GM21390 (cell line): ENCODE results near the gene CST8.
"Not testable (repeated sequence)": the region's sequence is repeated elsewhere in the genome, so short reads cannot be mapped to it uniquely, and the experiment has no call there.

Experiments used
- ATAC-seq: cut with Tn5 transposase; IDR thresholded peaks from one replicate; pipeline ENCODE4 v1.9.1; 2021; ENCODE audit not compliant: unreplicated experiment

CST8 gene

DNA sequence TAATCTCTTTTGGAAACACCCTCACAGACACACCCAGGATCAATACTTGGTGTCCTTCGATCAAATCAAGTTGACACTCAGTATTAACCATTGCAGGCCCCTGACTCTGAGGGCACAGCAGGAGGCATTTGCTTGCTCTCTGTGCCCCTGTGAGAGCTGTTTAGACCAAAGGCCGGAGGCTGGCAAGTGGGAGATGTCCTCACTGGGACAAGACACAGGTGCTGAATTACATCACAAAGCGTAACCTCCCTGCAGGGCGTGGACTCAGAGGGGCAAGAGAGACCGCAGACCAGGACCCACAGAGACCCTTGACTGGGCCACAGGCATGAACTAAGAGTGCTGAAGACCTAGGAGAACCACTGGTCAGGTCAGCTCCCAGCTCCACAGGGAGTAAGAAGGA is at the start of gene CST8:
TSS of gene CST8 (plus strand) at position 301 of the 400 bp plus-strand sequence. CDS start 551 bp downstream, outside the sequence.
- ATAC-seq: no peak

DNA sequence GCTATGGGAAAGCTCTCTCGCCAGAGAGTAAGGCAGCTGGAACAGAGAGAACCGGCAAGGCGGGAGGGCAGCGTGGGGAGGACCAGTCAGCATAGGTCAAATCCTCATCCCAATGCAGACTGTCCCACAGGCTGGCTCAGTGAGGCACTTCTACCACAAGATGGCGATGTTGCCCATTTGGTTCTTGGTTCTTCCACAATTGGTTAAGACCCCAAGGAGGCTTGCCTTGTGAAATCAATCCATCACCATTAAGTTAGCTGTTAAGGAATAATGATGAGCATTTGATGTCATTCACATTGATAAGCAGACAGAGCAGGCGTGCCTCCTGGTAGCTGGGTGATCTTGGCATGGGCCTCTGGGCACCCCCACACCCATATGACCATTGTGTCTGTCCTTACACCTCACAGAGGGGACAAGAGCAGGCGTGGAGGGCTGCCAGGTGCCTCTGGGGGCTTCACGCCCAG is 49.0 kb upstream of the CST8 start:
- ATAC-seq: no peak

DNA sequence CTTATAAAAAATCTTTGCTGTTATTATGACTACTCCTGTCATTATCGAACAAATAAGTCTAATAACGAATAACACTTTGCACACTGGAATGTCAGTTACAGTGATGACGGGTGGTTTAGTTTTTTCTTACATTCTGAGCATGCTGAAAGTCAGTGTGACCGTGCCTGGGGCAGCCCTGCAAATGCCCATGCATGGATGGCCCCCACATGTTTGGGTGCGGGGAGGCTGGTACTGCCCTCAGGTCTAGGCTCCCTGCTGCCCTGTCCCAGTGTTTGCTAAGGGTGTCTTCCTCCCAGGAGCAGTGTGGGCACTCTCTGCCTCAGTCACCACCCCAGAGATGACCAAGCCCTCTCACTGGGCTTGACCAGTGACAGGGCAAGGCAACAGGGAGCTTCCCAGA is 48.5 kb upstream of the CST8 start:
- no peak for ATAC-seq

GRCh38 chr20:23444859-23445258 is 46.1 kb upstream of the CST8 start:
- ATAC-seq: no peak

DNA sequence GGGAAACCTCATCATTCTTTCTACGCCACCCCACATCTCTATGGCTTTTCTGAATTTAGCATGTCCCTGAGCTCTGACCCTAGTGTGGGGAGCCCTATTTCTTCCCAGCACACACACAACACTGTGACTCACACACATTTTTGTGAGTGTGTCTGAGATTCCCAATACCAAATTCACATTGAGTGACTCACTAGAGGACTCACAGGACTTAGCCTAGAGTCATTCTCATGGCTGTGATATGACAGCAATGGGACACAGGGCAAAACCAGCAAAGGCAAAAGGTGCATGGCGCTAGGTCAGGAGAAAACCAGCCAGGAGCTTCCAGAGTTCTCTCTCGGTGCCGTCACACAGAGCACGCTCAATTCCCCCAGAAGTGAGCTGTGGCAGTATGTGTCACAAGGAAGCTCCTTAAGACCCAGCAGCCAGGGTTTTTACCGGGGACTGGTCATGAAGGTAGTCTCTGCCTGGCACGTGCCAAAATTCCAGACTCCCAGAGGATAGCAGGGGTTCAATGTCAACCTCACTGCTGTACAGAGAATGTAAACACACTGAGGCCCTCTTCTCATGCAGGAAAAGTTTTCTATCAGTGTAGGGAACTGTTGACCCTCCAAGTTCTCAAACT is 45.2 kb upstream of the CST8 start:
- ATAC-seq: no peak

DNA sequence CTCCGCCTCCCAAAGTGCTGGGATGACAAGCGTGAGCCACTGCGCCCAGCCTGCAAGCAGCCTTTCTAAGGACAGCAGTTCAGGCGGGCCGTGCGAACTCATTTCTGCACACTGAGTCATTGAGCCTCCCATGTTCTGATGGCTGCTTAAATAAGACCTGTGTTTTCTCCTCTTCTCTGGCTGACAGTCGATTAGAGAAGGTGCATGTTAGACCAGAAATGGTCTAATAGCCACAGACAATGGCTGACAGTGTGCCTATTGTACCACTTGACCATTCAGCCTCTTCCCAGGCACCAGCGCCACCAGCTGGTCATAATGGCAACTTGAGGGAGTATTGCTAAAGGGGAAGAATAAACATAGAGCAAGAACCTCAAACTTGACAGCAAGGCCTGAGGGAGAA is 44.4 kb upstream of the CST8 start:
- no peak for ATAC-seq

DNA sequence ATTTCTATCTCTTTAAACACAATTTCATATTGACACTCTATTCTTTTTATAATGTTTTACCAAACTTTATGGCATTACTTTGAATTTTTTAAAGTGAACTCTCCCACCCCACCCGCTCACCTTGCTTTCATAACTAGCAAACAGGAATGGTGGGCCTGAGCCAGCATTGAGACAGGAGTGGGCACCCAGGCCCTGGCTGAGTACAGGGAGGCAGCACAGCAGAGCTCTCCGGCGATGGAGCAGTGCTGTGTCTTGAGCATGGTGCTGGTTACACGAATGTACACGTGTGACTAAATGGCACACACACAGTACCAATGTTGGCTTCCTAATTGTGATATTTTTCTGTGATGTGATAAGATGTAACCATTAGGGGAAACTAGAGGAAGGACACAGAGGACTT is 42.8 kb upstream of the CST8 start:
- ATAC-seq: no peak

DNA sequence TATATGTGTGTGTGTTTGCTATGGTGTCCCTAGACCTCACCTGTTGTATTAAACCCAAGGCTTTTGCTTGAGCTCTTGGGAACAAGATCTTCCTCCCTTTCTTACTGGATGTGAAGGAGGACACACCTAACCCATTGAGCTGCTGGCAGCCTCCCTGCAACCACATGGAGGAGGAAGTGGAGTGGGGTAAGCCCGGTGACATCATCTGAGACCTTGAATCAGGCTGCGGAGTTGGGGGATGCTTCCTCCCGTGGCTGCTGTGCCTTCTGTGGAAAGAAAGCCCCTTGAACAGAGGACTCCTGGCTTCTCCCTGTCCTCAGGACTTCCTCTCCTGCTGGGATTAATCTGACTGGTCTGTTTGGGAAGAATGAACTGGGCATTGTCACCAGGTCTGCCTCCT is 41.5 kb upstream of the CST8 start:
- ATAC-seq: no peak

GRCh38 chr20:23450877-23451276 is 40.0 kb upstream of the CST8 start:
- ATAC-seq: no peak

DNA sequence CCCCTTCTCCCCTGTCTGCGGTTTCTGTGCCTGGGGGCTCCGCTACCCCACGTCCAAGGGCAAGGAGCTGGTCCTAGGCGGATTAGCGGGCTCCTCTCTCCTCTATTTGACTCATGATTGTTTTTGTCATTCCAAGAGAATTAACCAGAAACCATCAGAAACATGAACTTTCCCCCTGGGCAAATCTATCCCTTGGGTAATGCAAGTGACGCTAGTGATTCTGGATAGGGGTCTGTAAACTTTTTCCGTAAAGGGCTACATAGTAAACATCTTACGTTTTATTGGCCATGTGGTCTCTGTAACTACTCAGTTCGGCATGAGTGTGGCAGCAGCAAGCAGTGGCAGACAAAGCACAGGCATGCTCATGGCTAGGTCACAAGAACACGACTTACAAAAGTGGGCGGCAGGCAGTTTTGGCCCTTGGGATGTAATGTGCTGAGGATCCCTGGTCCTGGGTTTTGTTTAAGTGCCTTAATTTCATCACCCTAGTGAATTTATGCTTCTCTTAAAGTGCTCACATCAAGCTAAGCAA is 38.9 kb upstream of the CST8 start:
- ATAC-seq: no peak

DNA sequence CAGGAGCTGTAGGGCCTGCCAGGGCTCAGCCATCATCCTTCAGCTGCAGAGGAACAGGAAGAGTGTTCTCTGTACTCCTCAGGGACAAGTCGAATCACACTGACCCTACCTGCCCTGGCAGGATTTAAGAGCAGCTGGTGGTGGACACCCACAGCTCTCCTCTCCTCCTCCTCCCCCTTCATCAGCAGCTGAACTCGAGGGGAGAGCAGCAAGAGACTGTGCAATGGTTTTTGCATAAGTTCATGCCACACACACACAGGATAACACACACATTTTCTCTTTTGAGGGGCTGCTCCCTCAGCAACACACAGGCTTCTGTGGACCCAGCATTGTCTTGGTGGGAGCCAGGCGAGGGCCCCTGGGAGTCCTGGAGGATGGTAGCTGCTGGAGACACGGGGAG is 38.1 kb upstream of the CST8 start, which contains the start of gene CST11:
TSS of gene CST11 (minus strand) at position 101 of the 400 bp plus-strand sequence. CDS start at position 36, 65 bp downstream.
- ATAC-seq: no peak

DNA sequence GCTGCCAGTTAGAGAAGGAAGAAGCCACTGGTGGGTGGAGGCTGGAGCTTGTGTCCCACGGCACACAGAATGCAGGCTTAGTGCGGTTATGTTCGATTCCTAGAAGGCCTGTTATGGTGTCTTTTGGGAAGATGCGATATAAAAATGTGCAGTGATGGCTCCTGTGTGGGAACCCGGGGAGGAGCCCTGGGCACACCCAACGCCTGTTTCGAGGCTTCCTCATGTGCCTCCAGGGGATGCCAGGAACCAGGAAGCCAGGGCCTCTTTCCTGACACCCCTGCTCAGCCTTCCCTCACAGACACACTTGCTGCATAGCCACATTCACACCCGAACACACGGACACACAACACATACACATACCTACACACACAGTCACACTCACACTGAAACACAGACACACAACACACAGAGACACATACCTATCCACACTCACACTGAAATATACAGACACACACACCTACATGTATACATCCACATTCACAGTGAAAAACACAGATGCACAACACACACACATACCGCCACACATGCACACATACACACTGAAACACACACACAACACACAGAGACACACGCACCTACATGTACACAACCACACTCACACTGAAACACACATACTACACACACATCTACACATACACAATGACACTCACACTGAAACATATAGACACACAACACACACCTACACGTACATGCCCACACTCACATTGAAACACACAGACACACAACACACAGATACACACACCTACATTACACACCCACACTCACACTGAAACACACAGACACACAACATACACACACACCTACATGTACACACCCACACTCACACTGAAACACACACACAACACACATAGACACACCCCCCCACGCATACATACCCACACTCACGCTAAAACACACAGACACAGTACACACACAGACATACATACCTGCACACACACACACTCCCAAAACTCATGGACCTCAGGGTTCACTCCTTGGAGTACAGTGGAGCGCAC is 37.1 kb upstream of the CST8 start:
- ATAC-seq: no peak

- ATAC-seq: no peak
These were observed 36.1 kb upstream of the CST8 start for GRCh38 chr20:23454816-23455215.

DNA sequence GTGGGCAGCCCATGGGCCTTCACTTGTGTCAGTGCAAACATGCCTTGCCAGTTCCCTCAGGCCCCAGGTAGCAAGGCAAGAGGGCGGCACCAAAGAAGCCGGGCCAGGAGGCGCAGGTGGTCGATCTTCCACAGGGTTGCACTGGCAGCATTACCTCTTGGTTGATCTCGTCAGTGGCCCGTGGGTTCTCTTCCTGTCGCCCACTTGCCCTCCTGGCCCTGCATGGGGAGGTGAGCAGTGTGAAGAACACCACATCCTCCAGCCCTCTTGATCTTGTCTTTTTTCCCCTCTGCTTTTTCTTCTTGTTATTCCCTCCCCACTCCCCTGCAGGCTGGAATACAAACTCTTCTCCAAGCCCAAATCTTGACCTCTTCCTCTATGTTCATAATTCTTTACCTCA is 35.3 kb upstream of the CST8 start:
- ATAC-seq: no peak

DNA sequence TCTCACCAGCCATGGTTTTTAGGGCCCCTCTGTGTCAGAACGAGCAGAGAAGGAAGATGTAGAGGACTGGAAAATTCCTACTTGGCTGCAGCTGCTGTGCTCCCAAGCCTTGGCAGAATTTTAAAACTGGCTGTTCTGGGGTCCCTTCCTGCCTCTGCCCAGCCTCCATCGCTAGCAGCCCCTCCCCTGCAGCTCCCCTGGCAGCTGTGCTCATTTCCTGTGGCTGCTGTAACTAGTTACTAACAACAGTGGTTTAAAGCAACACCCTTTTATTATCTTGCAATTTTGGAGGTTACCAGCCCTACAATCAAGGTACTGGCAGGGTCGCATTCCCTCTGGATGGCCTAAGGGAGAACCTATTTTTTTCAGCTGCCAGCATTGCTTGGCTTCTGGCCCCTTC is 34.5 kb upstream of the CST8 start:
- ATAC-seq: no peak

GRCh38 chr20:23456873-23457272 is 34.0 kb upstream of the CST8 start:
- ATAC-seq: no peak

GRCh38 chr20:23459461-23460150 is 31.3 kb upstream of the CST8 start:
- ATAC-seq: no peak

DNA sequence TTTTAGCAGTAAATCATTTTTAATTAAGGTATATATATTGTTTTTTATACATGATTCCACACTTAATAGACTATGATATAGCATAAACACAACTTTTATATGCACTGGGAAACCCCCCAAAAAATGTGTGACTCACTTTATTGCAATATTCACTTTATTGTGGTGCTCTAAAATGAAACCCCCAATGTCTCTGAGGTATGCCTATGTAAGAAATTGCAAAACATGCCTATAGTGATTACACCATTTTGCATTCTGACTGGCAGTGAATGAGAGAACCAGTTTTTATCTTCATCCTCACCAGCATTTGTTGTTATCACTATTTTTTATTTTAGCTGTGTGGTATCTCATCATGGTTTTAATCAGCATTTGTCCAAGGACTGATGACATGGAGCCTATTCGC is 29.7 kb upstream of the CST8 start:
- ATAC-seq: no peak

- ATAC-seq: not testable (repeated sequence)
These were observed 24.0 kb upstream of the CST8 start for GRCh38 chr20:23466961-23467360.

DNA sequence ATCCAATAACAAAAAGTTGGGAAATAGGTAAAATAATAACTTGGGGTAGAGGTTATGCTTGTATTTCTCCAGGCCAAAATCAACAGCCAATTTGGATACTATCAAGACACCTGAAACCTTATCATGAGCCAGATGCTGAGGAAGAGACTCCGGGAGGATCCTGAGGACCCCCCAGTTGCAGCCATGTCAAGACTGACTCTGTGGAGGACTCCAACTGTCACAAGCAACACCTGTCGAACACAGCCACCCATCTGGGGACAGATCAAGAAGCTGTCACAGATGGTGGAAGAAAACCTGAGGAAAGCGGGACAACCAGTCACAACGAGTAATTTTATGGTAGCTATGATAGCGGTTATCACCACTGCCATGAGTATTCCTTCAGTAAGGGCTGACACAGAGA is 18.6 kb upstream of the CST8 start:
- ATAC-seq: not testable (repeated sequence)

GRCh38 chr20:23473293-23473692 is 17.6 kb upstream of the CST8 start:
- not testable (repeated sequence) for ATAC-seq
